OCI-LY7 (cell line): ENCODE results near the gene CCDC73.

Experiments
- CTCF ChIP-seq: fragments of 200-600 bp; sonication (generic); conservative IDR thresholded peaks from 2 replicates; pipeline ENCODE4 v1.5.1; 2014; ENCODE audit warnings: mild to moderate bottlenecking, antibody characterized with exemption, low read length, moderate library complexity, mixed read lengths
- EZH2phosphoT487 ChIP-seq: fragments of 200-600 bp; sonication (generic); IDR thresholded peaks from 2 replicates; pipeline ENCODE4 v1.6.1; 2018; ENCODE audit warnings: low read depth, borderline replicate concordance, mild to moderate bottlenecking, mixed run types, antibody characterized with exemption, low read length, moderate library complexity, mixed read lengths

GRCh38 chr11:32826113-32826512 lies 31.7 kb upstream of the CCDC73 start:
- no peak for TF ChIP-seq CTCF
- no peak for TF ChIP-seq EZH2phosphoT487
